ENCODE data around the gene ZNF786. TPM values are rescaled to one million over a fixed set of nuclear protein-coding genes. Genes with fewer than 3 reads are reported as not detected.

ZNF786 gene
- polyA plus RNA-seq, 3 donors = 0.84 to 2.6 (median 1.2) TPM

DNA sequence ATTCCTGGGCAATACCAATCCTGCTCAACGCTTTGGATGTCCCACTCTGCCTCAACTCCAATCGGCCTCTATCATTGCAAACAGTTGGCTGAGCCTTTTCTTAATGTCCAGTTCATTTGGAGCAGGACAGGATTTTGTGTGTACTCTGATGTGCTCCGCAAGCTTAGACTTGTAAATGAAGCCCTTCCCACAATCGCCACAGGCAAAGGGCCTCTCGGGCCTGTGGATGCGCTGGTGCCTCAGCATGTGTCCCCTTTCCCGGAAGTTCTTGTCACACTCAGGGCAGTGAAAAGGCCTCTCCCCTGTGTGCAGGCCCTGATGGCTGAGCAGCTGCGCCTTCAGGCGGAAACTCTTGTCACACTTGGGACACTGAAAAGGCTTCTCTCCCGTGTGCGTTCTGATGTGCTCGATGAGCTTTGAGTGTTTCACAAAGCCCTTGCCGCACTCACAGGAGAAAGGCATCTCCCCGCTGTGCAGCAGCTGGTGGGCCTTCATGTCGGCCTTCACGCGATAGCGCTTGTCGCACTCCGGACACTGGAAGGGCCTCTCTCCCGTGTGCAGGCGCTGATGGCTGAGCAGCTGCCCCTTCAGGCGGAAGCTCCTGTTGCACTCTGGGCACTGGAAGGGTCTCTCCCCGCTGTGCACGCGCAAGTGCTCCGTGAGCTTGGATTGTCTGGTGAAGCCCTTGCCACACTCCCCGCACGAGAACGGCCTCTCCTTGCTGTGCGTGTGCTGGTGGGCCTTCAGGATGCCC, 20.0 kb downstream of the ZNF786 start:
- 97% methylated on average over 30 of the region's 31 CpGs for WGBS (ENCODE audit: insufficient coverage)
- no peaks in the 10 kb centered on the region for H3K9me3 ChIP-seq (replicated peaks in 1 of 2; ENCODE audit: control insufficient read depth in 1 of 2, insufficient read depth in 1 of 2, low read length in 2 of 2)
- H3K79me2 ChIP-seq (ENCODE audit: insufficient read depth, low read length) = no peaks in the 10 kb centered on the region
- H3K27me3 ChIP-seq (ENCODE audit: control insufficient read depth in 2 of 2, insufficient read depth in 2 of 2, low read length in 2 of 2) = no peaks in the 10 kb centered on the region
- TF ChIP-seq, protein P1, sequence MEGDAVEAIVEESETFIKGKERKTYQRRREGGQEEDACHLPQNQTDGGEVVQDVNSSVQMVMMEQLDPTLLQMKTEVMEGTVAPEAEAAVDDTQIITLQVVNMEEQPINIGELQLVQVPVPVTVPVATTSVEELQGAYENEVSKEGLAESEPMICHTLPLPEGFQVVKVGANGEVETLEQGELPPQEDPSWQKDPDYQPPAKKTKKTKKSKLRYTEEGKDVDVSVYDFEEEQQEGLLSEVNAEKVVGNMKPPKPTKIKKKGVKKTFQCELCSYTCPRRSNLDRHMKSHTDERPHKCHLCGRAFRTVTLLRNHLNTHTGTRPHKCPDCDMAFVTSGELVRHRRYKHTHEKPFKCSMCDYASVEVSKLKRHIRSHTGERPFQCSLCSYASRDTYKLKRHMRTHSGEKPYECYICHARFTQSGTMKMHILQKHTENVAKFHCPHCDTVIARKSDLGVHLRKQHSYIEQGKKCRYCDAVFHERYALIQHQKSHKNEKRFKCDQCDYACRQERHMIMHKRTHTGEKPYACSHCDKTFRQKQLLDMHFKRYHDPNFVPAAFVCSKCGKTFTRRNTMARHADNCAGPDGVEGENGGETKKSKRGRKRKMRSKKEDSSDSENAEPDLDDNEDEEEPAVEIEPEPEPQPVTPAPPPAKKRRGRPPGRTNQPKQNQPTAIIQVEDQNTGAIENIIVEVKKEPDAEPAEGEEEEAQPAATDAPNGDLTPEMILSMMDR (IDR thresholded peaks at IDR 0.05) = no peak
- H3K4me1 ChIP-seq (ENCODE audit: control insufficient read depth in 1 of 2, insufficient read depth in 2 of 2, low read length in 2 of 2) = peaks cover 7 to 11% of the 10 kb centered on the region in 2 donors
- peaks cover 32 to 43% of the 10 kb centered on the region in 2 donors for H3K36me3 ChIP-seq (replicated peaks in 1 of 2; ENCODE audit: control insufficient read depth in 1 of 2, insufficient read depth in 2 of 2, low read length in 2 of 2)
- Mint-ChIP-seq H3K9me3 (peaks cover 0 to 4% (median 0%) of the 10 kb centered on the region in 7 donors), H3K4me3 (no peak overlapping the region), H3K27ac (peak overlapping the region in 1 of 7 donors; percentile 38), H3K4me1 (peaks cover 9% of the 10 kb centered on the region), H3K27me3 (ENCODE audit: low read depth in 3 of 3) (peaks cover 0 to 2% (median 0%) of the 10 kb centered on the region in 3 donors), H3K36me3 (peaks cover 34 to 52% of the 10 kb centered on the region in 2 donors)
- no peak overlapping the region for H3K4me2 ChIP-seq (replicated peaks; ENCODE audit: extremely low read depth, low read length, poor library complexity, severe bottlenecking)
- H3K4me3 ChIP-seq (replicated peaks in 1 of 3; ENCODE audit: low read depth in 2 of 3, low read length in 3 of 3) = no peak overlapping the region
- H3K27ac ChIP-seq (ENCODE audit: low read depth in 1 of 2, low read length in 2 of 2) = no peak overlapping the region
- no peak overlapping the region for H3K9ac ChIP-seq (ENCODE audit: insufficient read depth, low read length, poor library complexity, severe bottlenecking)
- no peaks in the 10 kb centered on the region for H4K20me1 ChIP-seq (ENCODE audit: insufficient read depth, low read length)
- intact Hi-C loops (cut with micrococcal nuclease) = no loop called here
- H2AFZ ChIP-seq (ENCODE audit: insufficient read depth, low read depth, low read length, poor library complexity, severe bottlenecking) = no peak overlapping the region
- no peak for DNase-seq

DNA sequence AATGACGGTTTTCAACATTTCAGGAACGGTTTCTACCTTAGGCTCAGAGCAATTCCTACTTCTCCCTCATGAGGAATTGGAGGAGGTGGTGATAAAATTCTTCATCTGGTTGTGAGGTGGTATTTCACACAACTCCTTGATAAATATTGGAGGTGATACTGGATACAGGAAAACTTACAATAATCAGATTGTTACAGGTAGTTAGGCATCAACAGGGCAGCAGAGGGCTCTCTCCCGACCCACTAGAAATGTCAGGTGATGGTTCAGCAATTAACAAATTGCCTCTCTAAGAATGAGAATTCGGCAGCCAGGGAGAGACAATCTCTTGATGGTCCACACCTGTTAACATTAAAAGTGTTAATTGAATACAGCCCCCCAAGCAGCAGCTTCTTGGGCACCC, 22.6 kb downstream of the ZNF786 start:
- no peak overlapping the region for H3K27ac ChIP-seq (ENCODE audit: low read depth in 1 of 2, low read length in 2 of 2)
- H3K9me3 ChIP-seq (replicated peaks in 1 of 2; ENCODE audit: control insufficient read depth in 1 of 2, insufficient read depth in 1 of 2, low read length in 2 of 2) = no peaks in the 10 kb centered on the region
- intact Hi-C loops (cut with micrococcal nuclease) = loop anchor here in 1 of 2 donors (2.0 to 5.0 kb wide), 2 partner anchors 41 to 81 kb away; partner anchors contain the start of gene PDIA4
- H2AFZ ChIP-seq (ENCODE audit: insufficient read depth, low read depth, low read length, poor library complexity, severe bottlenecking) = no peak overlapping the region
- Mint-ChIP-seq H3K27me3 (ENCODE audit: low read depth in 3 of 3) (peaks cover 0 to 2% (median 0%) of the 10 kb centered on the region in 3 donors), H3K9me3 (peaks cover 0 to 4% (median 0%) of the 10 kb centered on the region in 7 donors), H3K27ac (peak overlapping the region in 1 of 7 donors; percentile 16), H3K36me3 (peaks cover 30 to 40% of the 10 kb centered on the region in 2 donors), H3K4me1 (peaks cover 8% of the 10 kb centered on the region), H3K4me3 (no peak overlapping the region)
- H3K4me3 ChIP-seq (replicated peaks in 1 of 3; ENCODE audit: low read depth in 2 of 3, low read length in 3 of 3) = no peak overlapping the region
- H3K27me3 ChIP-seq (ENCODE audit: control insufficient read depth in 2 of 2, insufficient read depth in 2 of 2, low read length in 2 of 2) = no peaks in the 10 kb centered on the region
- H4K20me1 ChIP-seq (ENCODE audit: insufficient read depth, low read length) = no peaks in the 10 kb centered on the region
- peaks cover 29 to 38% of the 10 kb centered on the region in 2 donors for H3K36me3 ChIP-seq (replicated peaks in 1 of 2; ENCODE audit: control insufficient read depth in 1 of 2, insufficient read depth in 2 of 2, low read length in 2 of 2)
- peaks cover 0 to 4% of the 10 kb centered on the region in 2 donors for H3K4me1 ChIP-seq (ENCODE audit: control insufficient read depth in 1 of 2, insufficient read depth in 2 of 2, low read length in 2 of 2)
- TF ChIP-seq, protein P1 (IDR thresholded peaks at IDR 0.05) = no peak
- no peak for DNase-seq
- no peak overlapping the region for H3K4me2 ChIP-seq (replicated peaks; ENCODE audit: extremely low read depth, low read length, poor library complexity, severe bottlenecking)
- no peaks in the 10 kb centered on the region for H3K79me2 ChIP-seq (ENCODE audit: insufficient read depth, low read length)
- H3K9ac ChIP-seq (ENCODE audit: insufficient read depth, low read length, poor library complexity, severe bottlenecking) = no peak overlapping the region
- WGBS (ENCODE audit: insufficient coverage) = 60% methylated on average over 1 of the region's 4 CpGs
